Fibroblast of skin of left biceps (primary cell): Measurements from ENCODE around the gene CCSER1.
"Not testable (repeated sequence)": the region's sequence is repeated elsewhere in the genome, so short reads cannot be mapped to it uniquely, and the experiment has no call there.

Source experiments
- DNase-seq, 2 experiments: peaks; one replicate each; pipeline ENCODE4 v3.0.0-alpha.2; 2013; ENCODE audit warnings: low read depth in 2 of 2

CCSER1 gene

GRCh38 chr4:91280551-91281290 is 1153.5 kb downstream of the CCSER1 start:
- no peak for DNase-seq

GRCh38 chr4:91282217-91282616 is 1155.0 kb downstream of the CCSER1 start:
- no peak for DNase-seq

GRCh38 chr4:91283726-91284230 is 1156.6 kb downstream of the CCSER1 start:
- DNase-seq = no peak

GRCh38 chr4:91284480-91284879 is 1157.3 kb downstream of the CCSER1 start:
- no peak for DNase-seq

GRCh38 chr4:91285487-91285886 is 1158.3 kb downstream of the CCSER1 start:
- DNase-seq = no peak

DNA sequence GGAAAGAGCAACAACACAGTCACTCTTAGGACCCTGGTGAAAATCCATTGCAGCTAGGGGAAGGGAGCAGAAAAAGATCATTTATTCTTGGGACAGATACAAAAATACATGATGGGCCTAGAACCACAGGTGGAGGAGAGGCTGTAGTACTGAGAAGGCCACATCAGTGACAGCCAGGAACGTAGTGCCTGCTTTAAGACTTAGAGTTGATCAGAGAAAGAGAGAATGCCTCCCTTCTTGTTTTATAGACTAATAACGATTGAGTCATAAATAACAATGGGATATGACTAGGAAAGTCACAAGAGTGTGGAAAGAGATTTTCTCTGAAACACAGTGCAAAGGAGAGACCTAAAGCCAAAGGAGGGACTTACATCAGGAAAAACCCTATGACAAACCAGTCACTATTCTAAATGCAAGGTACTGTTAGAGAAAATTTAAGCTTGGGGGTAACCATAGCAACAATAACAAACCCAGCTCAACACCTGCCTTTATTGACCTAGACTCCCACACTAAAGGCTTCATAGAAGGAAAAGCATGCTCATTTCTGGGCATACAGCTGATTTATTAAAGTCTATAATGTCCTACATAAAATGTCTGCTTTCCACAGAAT is 1161.6 kb downstream of the CCSER1 start:
- no peak for DNase-seq

DNA sequence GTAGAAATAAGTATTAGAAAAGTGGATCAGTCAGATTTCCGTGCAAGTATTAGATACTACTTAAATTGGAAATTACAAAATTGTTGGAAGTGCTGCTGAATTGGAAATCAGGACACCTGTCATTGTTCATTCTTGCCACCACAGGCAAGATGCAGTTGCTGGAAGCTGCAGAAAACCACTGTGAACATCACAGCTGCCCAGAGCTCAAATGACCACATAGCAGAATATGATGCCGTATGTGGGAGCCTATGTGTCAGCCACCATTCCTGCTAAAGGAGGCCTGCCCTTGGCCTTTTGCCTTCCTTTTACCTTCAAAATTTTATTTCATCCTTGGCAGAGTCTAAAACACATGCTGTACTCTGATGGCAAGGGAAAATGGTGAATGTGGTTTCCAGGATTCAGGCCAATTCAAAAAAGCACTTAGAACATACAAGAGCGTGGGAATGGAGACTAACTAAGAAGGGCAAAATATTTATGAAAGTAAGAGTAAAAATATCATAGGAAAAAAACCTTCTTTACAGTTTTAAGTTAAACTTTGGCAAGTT is 1171.0 kb downstream of the CCSER1 start:
- no peak for DNase-seq

DNA sequence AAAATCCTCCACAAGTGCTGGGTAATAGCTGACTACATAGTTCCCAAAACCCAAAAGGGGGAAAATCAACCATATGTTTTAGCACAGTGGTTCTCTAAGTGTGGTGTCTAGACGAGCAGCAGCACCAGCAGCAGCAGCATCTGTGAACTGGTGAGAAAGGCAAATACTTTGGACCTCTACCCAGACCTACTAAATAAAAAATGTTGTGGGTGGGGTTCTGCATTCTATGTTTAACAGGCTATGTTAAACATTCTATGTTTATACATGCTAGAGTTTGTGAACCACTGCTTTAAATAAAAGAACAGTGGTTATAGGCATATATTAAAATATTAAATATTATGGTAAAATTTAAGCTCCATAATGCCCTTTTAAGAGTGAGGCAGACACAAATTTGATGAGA is 1171.6 kb downstream of the CCSER1 start:
- DNase-seq = no peak

DNA sequence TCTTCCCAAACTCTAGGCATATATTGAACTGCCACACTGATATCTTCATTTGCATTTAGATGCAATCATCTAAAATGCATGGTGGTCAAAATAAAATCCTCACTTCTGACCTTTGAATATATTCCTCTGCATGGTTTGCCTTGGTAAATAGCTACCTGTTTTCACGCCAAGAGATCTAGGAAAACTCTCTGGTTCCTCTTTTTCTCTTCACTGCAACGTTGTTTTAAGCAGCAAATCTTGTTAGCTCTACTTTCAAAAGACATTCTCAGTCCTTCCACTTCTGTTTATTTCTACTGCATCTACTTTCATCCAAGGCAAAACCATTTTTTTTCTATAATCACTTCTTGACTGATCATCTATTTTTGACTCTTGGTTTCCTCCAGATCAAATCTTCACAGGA is 1174.9 kb downstream of the CCSER1 start:
- DNase-seq = no peak

DNA sequence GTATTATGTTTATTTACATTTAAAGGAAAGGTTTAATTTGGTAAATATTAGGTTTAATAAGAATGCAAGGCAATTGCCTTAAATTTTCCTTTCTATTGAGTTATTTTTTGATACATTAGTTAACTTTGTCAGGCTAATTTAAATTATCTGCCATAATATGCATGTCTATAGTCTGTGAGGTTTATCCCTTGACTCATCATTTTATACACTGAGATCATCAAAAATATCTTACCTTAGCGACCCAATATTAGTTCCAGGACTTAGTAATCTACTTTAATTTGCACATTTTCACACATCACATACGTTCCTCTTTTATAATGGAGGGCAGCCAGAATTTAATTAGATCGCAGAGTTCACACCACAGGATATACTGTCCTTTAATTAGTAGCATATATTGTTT is 1177.1 kb downstream of the CCSER1 start:
- DNase-seq = no peak

DNA sequence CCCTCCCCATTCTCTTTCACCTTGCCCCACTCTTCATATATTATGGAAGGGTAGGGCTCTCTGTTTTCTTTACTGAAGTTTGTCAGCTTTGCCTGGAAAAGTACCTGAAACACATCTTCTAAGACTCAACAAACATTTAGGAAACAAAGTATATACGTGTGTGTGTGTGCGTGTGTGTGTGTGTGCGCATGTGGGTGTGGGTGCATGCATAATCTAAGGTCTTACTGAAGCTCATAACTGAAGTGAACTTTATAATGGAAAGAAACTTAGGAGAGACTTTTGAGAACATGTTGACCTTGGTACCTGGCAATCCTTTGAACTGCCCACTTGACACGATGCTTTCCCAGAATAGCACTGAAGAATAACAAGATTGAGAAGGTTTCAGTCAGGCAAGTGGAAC is 1190.2 kb downstream of the CCSER1 start:
- DNase-seq = no peak

DNA sequence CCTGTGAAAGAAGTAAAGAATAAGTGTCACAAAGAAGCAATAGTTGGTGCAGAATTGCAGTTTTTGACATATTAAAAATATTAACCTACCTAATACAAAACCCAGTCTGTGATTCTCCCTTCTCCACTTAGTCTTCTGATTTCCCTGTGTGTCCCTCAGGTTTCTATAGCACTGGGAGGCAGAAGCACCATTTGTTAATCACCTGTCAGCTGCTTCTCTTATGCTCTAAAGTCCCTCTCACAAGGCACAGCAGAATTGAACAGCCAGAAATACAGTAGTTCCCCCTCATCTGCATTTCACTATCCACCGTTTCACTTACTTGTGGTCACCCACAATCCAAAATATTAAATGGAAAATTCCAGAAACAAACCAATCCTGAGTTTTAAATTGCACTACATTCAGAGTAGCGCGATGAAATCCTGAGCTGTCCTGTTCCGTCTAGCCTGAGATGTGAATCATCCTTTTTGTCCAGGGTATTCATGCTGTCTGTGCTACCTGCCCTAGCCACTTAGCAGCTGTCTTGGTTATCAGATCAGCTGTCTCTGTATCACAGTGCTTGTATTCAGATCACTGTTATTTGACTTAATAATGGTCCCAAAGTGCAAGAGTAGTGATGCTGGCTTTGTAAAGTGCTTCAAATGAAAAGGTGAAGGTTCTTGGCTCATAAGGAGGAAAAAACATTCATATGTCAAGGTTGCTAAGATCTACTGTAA is 1192.5 kb downstream of the CCSER1 start:
- DNase-seq = no peak

- no peak for DNase-seq
These were observed 1195.8 kb downstream of the CCSER1 start for GRCh38 chr4:91322961-91323360.

DNA sequence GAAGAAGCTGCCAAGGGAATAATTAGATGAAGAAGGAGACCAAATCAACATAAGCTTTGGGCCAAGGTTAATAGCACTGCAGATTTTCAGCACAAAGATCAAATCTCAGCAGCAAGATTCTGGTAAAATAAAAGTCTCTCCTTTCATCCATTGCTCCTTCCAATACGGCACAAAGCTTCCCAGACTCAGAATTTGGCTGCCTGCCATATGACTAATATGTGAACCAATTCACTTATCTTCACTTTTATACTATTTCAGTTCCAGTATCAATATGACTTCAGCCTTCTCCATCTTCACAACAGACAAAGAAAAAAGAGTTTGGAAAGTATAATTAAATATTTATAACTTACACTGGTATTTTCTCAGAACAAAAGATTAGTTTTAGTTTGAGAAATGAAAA is 1198.3 kb downstream of the CCSER1 start:
- peak; percentile 8 to 15 for DNase-seq

DNA sequence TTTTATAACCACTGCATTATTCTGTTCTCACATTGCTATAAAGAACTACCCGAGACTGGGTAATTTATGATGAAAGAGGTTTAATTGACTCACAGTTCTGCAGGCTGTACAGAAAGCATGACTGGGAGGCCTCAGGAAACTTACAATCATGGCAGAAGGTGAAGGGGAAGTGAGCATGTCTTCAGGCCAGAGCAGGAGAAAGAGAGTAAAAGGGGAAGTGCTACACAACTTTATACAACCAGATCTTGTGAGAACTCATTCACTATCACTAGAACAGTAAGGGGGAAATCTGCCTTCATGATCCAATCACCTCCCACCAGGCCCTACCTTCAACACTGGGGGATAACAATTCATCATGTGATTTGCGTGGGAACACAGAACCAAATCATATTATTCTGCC is 1199.0 kb downstream of the CCSER1 start:
- DNase-seq = not testable (repeated sequence)

GRCh38 chr4:91330555-91331137 is 1203.5 kb downstream of the CCSER1 start:
- DNase-seq = no peak

DNA sequence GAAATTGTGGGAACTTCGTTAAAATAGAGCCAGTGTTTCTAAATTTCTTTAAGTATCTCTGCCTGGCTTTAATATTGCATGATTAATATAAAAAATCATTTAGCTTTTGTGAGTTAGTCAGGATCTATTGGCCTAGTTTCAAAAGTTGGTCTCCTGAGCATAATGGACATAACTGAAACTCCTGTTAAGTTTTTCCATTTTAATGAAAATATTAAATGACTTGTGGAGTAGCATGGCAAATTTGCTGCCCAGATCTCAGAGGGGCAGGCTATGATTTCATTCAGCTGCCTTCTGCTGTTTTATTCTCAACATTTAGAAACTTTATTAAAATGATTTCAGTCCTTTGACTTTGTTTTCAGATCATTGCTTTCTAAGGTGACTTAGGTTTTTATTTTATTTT is 1213.6 kb downstream of the CCSER1 start:
- no peak for DNase-seq

GRCh38 chr4:91345632-91346031 is 1218.4 kb downstream of the CCSER1 start:
- no peak for DNase-seq

- not testable (repeated sequence) for DNase-seq
These were observed 1229.3 kb downstream of the CCSER1 start for GRCh38 chr4:91356496-91356895.

DNA sequence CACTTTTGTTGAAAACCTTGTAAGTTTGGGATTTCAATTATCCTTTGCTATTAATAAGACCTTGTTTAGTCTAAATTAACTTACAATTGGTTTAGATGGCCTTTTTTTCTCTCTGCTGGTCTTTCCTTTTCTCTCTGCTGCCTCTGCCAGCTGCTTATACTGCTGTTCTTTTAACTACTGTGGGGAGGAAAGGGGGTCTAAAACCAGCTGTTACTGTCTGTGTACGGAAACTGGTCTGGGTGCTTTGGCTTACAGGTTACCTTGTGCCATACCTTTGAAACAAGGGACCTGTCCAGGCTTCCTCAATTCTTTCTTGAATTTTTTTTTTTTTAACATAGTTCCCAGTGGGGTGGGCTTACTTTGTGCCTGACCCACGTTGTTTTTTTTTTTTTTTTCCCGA is 1230.8 kb downstream of the CCSER1 start:
- DNase-seq = not testable (repeated sequence)

- DNase-seq = not testable (repeated sequence)
These were observed 1231.4 kb downstream of the CCSER1 start for GRCh38 chr4:91358621-91359020.
